Hematopoietic multipotent progenitor cell treated with erythropoietin and hydrocortisone succinate and interleukin-3 and kit ligand, for 17 days (in vitro differentiated cells): ENCODE measurements around the gene C1orf74.
A peak's percentile ranks its signal among the peaks of the same experiment; 100 is the strongest.
"Not testable (repeated sequence)": the region's sequence is repeated elsewhere in the genome, so short reads cannot be mapped to it uniquely, and the experiment has no call there.

Experiments used
- DNase-seq: peaks from one replicate; pipeline ENCODE4 v3.0.0-alpha.2; 2015; ENCODE audit warnings: low spot score

C1orf74 gene

GRCh38 chr1:209805341-209805781 lies 21.0 kb upstream of the C1orf74 start:
- no peak for DNase-seq

DNA sequence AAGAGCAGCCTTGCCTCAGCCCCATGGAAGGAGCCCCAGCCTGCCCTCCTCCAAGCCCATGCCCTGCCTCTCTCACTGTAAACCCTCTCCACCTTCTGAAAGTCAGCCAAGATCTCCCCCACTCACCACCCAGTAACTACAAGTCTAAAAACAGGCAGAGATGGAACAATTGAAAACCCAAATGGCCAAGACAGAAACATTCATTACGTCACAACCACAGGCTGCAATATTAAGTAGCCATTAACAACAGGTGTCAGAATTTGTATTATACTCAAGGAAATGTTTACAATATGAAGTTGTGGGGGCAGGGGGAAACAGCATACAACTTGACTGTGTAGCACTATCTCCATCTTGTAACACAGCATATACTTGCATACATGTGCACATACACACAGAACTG lies 19.2 kb upstream of the C1orf74 start:
- no peak for DNase-seq

GRCh38 chr1:209802780-209803152 lies 18.4 kb upstream of the C1orf74 start:
- no peak for DNase-seq

DNA sequence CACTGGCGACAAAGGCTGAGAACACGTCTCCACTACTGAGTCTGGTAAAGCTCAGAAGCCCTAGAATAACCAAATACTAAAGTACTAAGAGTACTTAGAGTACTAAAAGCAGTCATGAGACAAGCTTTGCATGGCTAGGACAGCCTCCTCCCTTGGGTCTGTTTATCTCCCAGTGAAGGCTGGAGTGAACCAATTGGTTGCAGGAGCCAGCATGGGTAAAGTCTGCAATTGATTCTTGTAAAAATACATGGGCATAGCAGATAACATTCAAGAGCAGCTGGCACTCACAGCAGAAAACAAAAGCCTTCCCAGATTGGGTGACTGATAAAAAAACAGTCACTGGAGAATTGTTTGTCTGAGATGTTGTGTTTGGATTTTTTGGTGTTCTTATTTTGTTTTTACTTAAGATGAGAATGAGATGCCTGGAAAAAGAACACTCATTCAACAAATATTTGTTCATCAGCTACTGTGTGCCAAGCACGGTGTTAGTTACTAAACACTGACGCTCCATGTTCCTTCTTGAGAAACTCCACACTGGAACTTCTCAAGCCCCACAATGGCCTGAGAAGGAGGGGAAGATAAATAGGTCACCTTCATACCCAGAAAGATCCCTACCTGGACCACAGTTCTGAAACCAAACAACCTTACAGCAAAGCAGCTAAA lies 17.9 kb upstream of the C1orf74 start:
- DNase-seq: peak; percentile 55

GRCh38 chr1:209800984-209801834 lies 16.9 kb upstream of the C1orf74 start:
- DNase-seq: no peak

- DNase-seq: no peak
Observed at GRCh38 chr1:209797978-209798639, 13.8 kb upstream of the C1orf74 start.

DNA sequence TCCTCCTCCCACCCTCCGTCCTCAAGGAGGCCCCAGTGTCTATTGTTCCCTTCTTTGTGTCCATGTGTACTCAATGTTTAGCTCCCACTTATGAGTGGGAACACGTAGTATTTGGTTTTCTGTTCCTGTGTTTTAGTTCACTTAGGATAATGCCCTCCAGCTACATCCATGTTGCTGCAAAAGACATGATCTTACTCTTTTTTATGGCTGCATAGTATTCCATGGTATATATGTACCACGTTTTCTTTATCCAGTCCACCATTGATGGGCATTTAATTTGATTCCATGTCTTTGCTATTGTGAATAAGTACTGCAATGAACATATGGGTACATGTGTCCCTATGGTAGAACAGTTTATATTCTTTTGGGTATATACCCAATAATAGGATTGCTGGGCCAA lies 9.4 kb upstream of the C1orf74 start:
- not testable (repeated sequence) for DNase-seq

GRCh38 chr1:209791920-209792319 lies 7.6 kb upstream of the C1orf74 start:
- DNase-seq: no peak

- no peak for DNase-seq
Observed at GRCh38 chr1:209790286-209791193, 6.2 kb upstream of the C1orf74 start.

GRCh38 chr1:209789245-209789644 lies 4.9 kb upstream of the C1orf74 start:
- DNase-seq: no peak

DNA sequence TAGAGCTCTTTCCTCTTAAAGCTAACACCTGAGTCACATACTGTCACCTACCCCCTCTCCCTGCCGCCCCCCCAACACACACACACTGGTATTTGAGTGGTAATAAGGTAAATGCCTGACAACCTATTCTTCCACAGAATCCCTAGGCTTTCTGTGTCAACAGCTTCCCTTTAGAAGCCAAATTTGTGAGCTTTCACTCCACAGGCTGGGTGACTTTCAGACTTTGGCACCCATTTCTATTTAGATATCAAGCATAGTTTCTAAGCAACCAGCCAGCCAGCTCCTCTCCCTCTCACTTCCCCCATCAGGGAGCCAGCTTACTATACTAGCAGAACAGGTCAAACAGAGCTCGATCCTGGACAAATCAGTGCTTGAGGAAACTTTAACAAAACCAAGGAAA lies 3.2 kb upstream of the C1orf74 start:
- DNase-seq: no peak

- peak; percentile 59 for DNase-seq
Observed at GRCh38 chr1:209786146-209786545, 1.8 kb upstream of the C1orf74 start.

- no peak for DNase-seq
Observed at GRCh38 chr1:209785592-209785991, 1.2 kb upstream of the C1orf74 start.

DNA sequence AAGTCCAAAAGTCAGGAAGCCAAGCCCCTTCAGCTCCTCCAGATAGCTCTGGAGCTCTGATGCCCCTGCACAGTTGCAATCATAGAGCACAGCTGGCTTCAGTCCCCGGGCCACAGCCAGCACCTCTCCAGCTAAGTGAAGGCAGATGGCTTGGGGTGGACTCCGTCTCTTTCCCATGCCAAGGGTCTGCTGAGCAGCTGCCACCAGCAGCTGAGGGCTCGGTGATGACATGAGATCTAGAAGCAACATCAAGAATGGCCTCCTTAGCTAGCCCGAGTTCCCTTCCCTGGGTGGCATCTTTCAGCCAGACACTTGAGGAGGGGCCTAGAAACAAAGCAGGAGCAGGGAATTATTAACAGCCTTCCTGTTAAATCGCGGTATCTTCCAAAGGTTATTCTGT lies 973 bp downstream of the C1orf74 start:
- DNase-seq: no peak

GRCh38 chr1:209780268-209780667 lies 4.1 kb downstream of the C1orf74 start:
- no peak for DNase-seq

GRCh38 chr1:209778102-209778501 lies 6.3 kb downstream of the C1orf74 start:
- no peak for DNase-seq

GRCh38 chr1:209777587-209777986 lies 6.8 kb downstream of the C1orf74 start:
- no peak for DNase-seq

DNA sequence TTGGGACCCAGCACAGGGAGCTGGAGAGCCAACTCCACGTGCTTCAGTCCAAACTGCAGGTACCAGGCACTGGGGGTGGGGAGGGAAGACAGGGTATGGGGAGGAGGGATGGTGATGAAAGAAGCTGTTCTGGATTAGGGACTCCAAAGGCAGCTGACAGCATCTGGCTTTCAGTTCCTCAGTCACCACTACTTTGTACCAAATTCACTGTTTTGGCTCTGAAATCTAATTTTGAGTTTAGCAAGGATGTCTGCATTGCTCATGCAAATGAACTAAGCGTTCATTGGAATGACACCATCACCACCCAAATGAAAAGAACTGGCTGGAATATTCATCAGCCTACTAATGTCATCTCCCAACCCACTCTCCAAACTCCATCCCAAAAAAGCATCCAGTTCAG lies 8.7 kb downstream of the C1orf74 start:
- no peak for DNase-seq

- no peak for DNase-seq
Observed at GRCh38 chr1:209774592-209774991, 9.8 kb downstream of the C1orf74 start.

- DNase-seq: no peak
Observed at GRCh38 chr1:209772126-209772525, 12.2 kb downstream of the C1orf74 start.

GRCh38 chr1:209770636-209771415 lies 13.5 kb downstream of the C1orf74 start:
- DNase-seq: no peak
